CD14-positive monocyte (primary cell): ENCODE measurements around the gene STUB1. TPM values are rescaled to one million over a fixed set of nuclear protein-coding genes. Genes with fewer than 3 reads are reported as not detected.
A peak's percentile ranks its signal among the peaks of the same experiment; 100 is the strongest.

Experiments
- DNase-seq, 3 donors: peaks; one replicate each; pipeline ENCODE4 v3.0.0-alpha.2; 2011 to 2022
- H2AFZ ChIP-seq: 2 replicates; pipeline ENCODE4 v1.6.0; 2012; ENCODE audit warnings: mild to moderate bottlenecking, low read depth, low read length, inconsistent platforms; ENCODE audit not compliant: insufficient read depth, poor library complexity, severe bottlenecking
- H3K27ac ChIP-seq, 2 donors: 1 replicate in 1 of 2; 2 replicates in 1 of 2; pipeline ENCODE4 v1.5.1; 2012 to 2013; ENCODE audit warnings: low read length in 2 of 2, control low read depth in 1 of 2, inconsistent platforms in 1 of 2, low read depth in 1 of 2, mild to moderate bottlenecking in 1 of 2
- H3K27me3 ChIP-seq, 2 donors: one replicate each; pipeline versions ENCODE4 v1.6.0 to v1.6.1; 2011 to 2013; ENCODE audit warnings: low read length in 2 of 2; ENCODE audit not compliant: control insufficient read depth in 2 of 2, insufficient read depth in 2 of 2
- H3K36me3 ChIP-seq, 2 donors: replicated peaks in 1 of 2; 1 replicate in 1 of 2; 2 replicates in 1 of 2; pipeline versions ENCODE4 v1.5.1 to v1.6.1; 2012 to 2013; ENCODE audit warnings: low read length in 2 of 2, control low read depth in 1 of 2, inconsistent platforms in 1 of 2, mild to moderate bottlenecking in 1 of 2; ENCODE audit not compliant: insufficient read depth in 2 of 2, control insufficient read depth in 1 of 2
- H3K4me1 ChIP-seq, 2 donors: 1 replicate in 1 of 2; 2 replicates in 1 of 2; pipeline versions ENCODE4 v1.5.1 to v1.6.1; 2012 to 2013; ENCODE audit warnings: low read length in 2 of 2, control low read depth in 1 of 2, inconsistent platforms in 1 of 2, mild to moderate bottlenecking in 1 of 2, moderate library complexity in 1 of 2; ENCODE audit not compliant: insufficient read depth in 2 of 2, control insufficient read depth in 1 of 2
- H3K4me2 ChIP-seq: replicated peaks from 2 replicates; pipeline ENCODE3; 2012; ENCODE audit warnings: low read length, moderate library complexity, mild to moderate bottlenecking; ENCODE audit not compliant: poor library complexity, severe bottlenecking; ENCODE audit errors: extremely low read depth
- H3K4me3 ChIP-seq, 3 experiments: fragments of 200-600 bp in 1 of 3; sonication (generic) in 1 of 3; replicated peaks in 1 of 3; 1 replicate in 2 of 3; 2 replicates in 1 of 3; pipeline ENCODE4 v1.5.1; 2011 to 2013; ENCODE audit warnings: low read length in 3 of 3, mild to moderate bottlenecking in 3 of 3, control low read depth in 2 of 3, low read depth in 2 of 3, inconsistent platforms in 1 of 3, moderate library complexity in 1 of 3
- H3K79me2 ChIP-seq: 2 replicates; pipeline ENCODE4 v1.6.0; 2012; ENCODE audit warnings: mild to moderate bottlenecking, control low read depth, inconsistent platforms, low read length, moderate library complexity; ENCODE audit not compliant: insufficient read depth
- H3K9ac ChIP-seq: 2 replicates; pipeline ENCODE4 v1.6.0; 2017; ENCODE audit warnings: low read length, mild to moderate bottlenecking; ENCODE audit not compliant: insufficient read depth, poor library complexity, severe bottlenecking
- H3K9me3 ChIP-seq, 2 donors: replicated peaks in 1 of 2; 1 replicate in 1 of 2; 2 replicates in 1 of 2; pipeline versions ENCODE4 v1.5.1 to v1.6.1; 2012 to 2013; ENCODE audit warnings: low read length in 2 of 2, control low read depth in 1 of 2; ENCODE audit not compliant: control insufficient read depth in 1 of 2, insufficient read depth in 1 of 2
- H4K20me1 ChIP-seq: 2 replicates; pipeline ENCODE4 v1.6.0; 2012; ENCODE audit warnings: mild to moderate bottlenecking, low read length, control low read depth, moderate library complexity; ENCODE audit not compliant: insufficient read depth
- H3K27ac Mint-ChIP-seq, 7 donors: one replicate each; pipeline ENCODE4 v1.8.0; 2020; ENCODE audit warnings: mild to moderate bottlenecking in 7 of 7, mixed read lengths in 7 of 7, moderate library complexity in 6 of 7, inconsistent platforms in 2 of 7
- H3K27me3 Mint-ChIP-seq, 3 donors: one replicate each; pipeline ENCODE4 v1.8.0; 2021 to 2022; ENCODE audit warnings: low read depth in 3 of 3, mild to moderate bottlenecking in 3 of 3, mixed read lengths in 3 of 3, moderate library complexity in 3 of 3, inconsistent platforms in 1 of 3
- H3K36me3 Mint-ChIP-seq, 2 donors: one replicate each; pipeline ENCODE4 v1.8.0; 2020; ENCODE audit warnings: mixed read lengths in 2 of 2, inconsistent platforms in 1 of 2, mild to moderate bottlenecking in 1 of 2
- H3K4me1 Mint-ChIP-seq: one replicate; pipeline ENCODE4 v1.8.0; 2020; ENCODE audit warnings: mild to moderate bottlenecking, mixed read lengths
- H3K4me3 Mint-ChIP-seq, 2 donors: one replicate each; pipeline ENCODE4 v1.8.0; 2020; ENCODE audit warnings: mild to moderate bottlenecking in 2 of 2, mixed read lengths in 2 of 2, moderate library complexity in 1 of 2
- H3K9me3 Mint-ChIP-seq, 7 donors: one replicate each; pipeline ENCODE4 v1.8.0; 2020 to 2022; ENCODE audit warnings: mixed read lengths in 7 of 7, mild to moderate bottlenecking in 6 of 7, moderate library complexity in 6 of 7, inconsistent platforms in 2 of 7
- WGBS: methylation state at CpG from one replicate; pipeline ENCODE4 v1.1.5; 2013; ENCODE audit warnings: missing lambda C conversion rate; ENCODE audit not compliant: insufficient coverage; 5-methylcytosine and 5-hydroxymethylcytosine counted together
- intact Hi-C, 2 donors: fragments of 100-400 bp; cut with micrococcal nuclease; formaldehyde crosslinking; loops; one replicate each; pipeline versions ENCODE4 v1.15.0 to v1.15.1; 2023
- polyA plus RNA-seq, 3 donors: library from polyadenylated mRNA; depleted of rRNA in 1 of 3; unstranded in 2 of 3; stranded (reverse) in 1 of 3; fragments of 300-500 nt in 2 of 3; fragments of >200 nt in 1 of 3; fragmentation: Illumina TruSeq in 2 of 3; gene quantifications; 1 replicate in 2 of 3; 2 replicates in 1 of 3; pipeline ENCODE4 v1.2.3, GENCODE V29; 2012 to 2021
- TF ChIP-seq, protein P1 (sequence below): fragments of 200-600 bp; IDR thresholded peaks from one replicate; pipeline ENCODE4 v1.8.0; 2022; ENCODE audit warnings: antibody characterized with exemption, mild to moderate bottlenecking

Gene STUB1
- polyA plus RNA-seq, 3 donors, result 83.3 to 108 (median 106) TPM

DNA sequence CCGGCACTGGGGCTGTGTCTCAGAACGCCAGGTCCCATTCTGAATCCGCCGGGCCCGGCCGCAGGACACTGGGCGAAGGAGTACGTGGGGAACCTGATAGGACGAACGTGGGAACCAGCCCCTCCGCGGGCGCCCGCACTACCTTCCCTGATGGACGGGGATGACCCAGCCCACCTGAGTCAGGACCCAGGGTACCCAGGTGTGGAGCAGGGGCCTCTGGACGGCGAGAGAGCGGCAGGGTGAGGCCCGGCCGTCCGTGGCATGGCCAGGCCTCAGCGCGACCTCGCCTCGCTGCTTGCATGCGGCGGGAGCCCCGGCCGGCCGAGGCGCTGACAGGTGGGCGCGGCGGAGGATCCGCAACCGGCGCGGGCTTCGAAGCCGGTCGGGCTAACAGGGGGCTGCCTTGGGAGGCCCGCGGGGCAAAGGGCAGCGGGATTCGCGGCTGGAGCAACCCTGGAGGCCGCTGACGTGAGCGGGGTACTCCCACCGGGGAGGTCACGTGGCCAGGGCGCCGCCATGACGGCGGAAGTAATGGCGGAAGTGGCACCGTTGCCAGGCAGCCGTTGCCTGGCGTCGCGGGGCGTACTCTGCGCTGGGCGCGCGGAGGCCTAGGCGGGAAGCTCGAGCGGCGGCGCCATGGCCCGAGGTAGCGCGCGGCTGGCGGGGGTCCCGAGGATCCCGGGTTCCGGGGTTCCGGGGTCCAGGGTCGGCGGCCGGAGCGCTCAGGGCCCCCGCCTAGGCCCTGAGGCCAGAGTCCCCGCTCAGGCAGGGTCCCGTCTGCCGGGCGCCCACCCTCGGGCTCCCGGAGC lies 31.2 kb upstream of the STUB1 start, which contains the start of gene WDR90:
TSS of gene WDR90 (plus strand) at position 585 of the 809 bp plus-strand sequence. CDS start at position 637, 52 bp downstream.
- peak within 1 kb of the TSS; percentile 85 for H3K9ac ChIP-seq
- WGBS, result under 1% methylated on average over 91 of the region's 91 CpGs
- peaks cover 10% of the 10 kb centered on the region for H3K79me2 ChIP-seq
- no peaks in the 10 kb centered on the region for H3K9me3 ChIP-seq
- H3K4me3 ChIP-seq, result peak within 1 kb of the TSS; percentile 36 to 79 (median 67)
- Mint-ChIP-seq H3K27me3 (peaks cover 0 to 3% (median 0%) of the 10 kb centered on the region in 3 donors), H3K9me3 (peaks cover 0 to 2% (median 0%) of the 10 kb centered on the region in 7 donors), H3K36me3 (peaks cover 5 to 21% of the 10 kb centered on the region in 2 donors), H3K4me1 (peaks cover 32% of the 10 kb centered on the region), H3K4me3 (peak within 1 kb of the TSS; percentile 73 to 85), H3K27ac (peak within 1 kb of the TSS; percentile 72 to 91 (median 87))
- TF ChIP-seq, protein P1, sequence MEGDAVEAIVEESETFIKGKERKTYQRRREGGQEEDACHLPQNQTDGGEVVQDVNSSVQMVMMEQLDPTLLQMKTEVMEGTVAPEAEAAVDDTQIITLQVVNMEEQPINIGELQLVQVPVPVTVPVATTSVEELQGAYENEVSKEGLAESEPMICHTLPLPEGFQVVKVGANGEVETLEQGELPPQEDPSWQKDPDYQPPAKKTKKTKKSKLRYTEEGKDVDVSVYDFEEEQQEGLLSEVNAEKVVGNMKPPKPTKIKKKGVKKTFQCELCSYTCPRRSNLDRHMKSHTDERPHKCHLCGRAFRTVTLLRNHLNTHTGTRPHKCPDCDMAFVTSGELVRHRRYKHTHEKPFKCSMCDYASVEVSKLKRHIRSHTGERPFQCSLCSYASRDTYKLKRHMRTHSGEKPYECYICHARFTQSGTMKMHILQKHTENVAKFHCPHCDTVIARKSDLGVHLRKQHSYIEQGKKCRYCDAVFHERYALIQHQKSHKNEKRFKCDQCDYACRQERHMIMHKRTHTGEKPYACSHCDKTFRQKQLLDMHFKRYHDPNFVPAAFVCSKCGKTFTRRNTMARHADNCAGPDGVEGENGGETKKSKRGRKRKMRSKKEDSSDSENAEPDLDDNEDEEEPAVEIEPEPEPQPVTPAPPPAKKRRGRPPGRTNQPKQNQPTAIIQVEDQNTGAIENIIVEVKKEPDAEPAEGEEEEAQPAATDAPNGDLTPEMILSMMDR, result no peak
- intact Hi-C loops, result no loop called here
- H3K4me2 ChIP-seq, result peak within 1 kb of the TSS; percentile 85
- peak within 1 kb of the TSS; percentile 82 to 90 for H3K27ac ChIP-seq
- H2AFZ ChIP-seq, result peak within 1 kb of the TSS; percentile 94
- no peaks in the 10 kb centered on the region for H3K36me3 ChIP-seq
- peaks cover 18 to 39% of the 10 kb centered on the region in 2 donors for H3K4me1 ChIP-seq
- H3K27me3 ChIP-seq, result no peaks in the 10 kb centered on the region
- peak; percentile 91 to 94 (median 94) for DNase-seq
- H4K20me1 ChIP-seq, result peaks cover 38% of the 10 kb centered on the region

DNA sequence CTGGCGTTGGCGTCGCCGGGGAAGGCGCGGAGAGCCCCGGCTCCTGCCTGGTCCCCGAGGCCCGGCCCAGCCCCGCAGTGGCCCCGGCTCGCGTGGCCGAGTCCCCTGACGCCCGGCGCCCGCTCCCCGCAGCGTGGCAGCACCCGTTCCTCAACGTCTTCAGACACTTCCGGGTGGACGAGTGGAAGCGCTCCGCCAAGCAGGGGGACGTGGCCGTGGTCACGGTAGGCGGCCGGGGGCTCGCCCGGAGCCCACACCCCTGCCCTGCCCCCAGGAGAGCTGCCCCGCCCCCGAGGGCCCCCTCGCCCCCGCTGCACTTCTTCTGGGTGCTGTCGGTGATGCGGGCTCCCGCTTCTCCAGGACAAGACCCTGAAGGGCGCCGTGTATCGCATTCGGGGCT lies 30.6 kb upstream of the STUB1 start:
- H3K4me3 Mint-ChIP-seq, result peak overlapping the region; percentile 59 to 68
- Histone ChIP-seq H3K4me1 (peaks cover 18 to 37% of the 10 kb centered on the region in 2 donors), H3K79me2 (peaks cover 10% of the 10 kb centered on the region), H3K27ac (no peak overlapping the region), H2AFZ (peak overlapping the region; percentile 94), H3K9ac (peak overlapping the region; percentile 85), H3K4me2 (peak overlapping the region; percentile 85), H3K36me3 (no peaks in the 10 kb centered on the region), H4K20me1 (peaks cover 31% of the 10 kb centered on the region), H3K27me3 (no peaks in the 10 kb centered on the region), H3K9me3 (no peaks in the 10 kb centered on the region), H3K4me3 (peak overlapping the region; percentile 9 to 79 (median 36))
- no peak overlapping the region for H3K27ac Mint-ChIP-seq
- DNase-seq, result no peak
- peaks cover 25% of the 10 kb centered on the region for H3K4me1 Mint-ChIP-seq
- peaks cover 0 to 2% (median 0%) of the 10 kb centered on the region in 7 donors for H3K9me3 Mint-ChIP-seq
- peaks cover 1 to 20% of the 10 kb centered on the region in 2 donors for H3K36me3 Mint-ChIP-seq
- peaks cover 0 to 3% (median 0%) of the 10 kb centered on the region in 3 donors for H3K27me3 Mint-ChIP-seq
- TF ChIP-seq, protein P1, result no peak
- intact Hi-C loops, result loop anchor here in 1 of 2 donors (5.0 kb wide), 1 partner anchor 67 kb away; no protein-coding TSS in a partner anchor
- 2% methylated on average over 44 of the region's 44 CpGs for WGBS
